ENCODE results near the gene MCRIP1. TPM values are rescaled to one million over a fixed set of nuclear protein-coding genes. Genes with fewer than 3 reads are reported as not detected.

MCRIP1 gene
- total and polyA plus RNA-seq, 2 donors (not counting 1 experiment from before 2014, with no cell fraction given): 69.7 to 84.0 TPM

GRCh38 chr17:81804559-81805399 lies 28.3 kb downstream of the MCRIP1 start:
- ATAC-seq (ENCODE audit: low read depth) (no peak), DNase-seq (no peak)
- intact Hi-C loops (cut with micrococcal nuclease): no loop called here
- H3K27me3 Mint-ChIP-seq: peaks cover 40% of the 10 kb centered on the region
- 9% methylated on average over 64 of the region's 65 CpGs for WGBS (ENCODE audit: insufficient coverage)
- H2AFZ ChIP-seq (ENCODE audit: insufficient read depth, low read depth, low read length, poor library complexity, severe bottlenecking): no peak overlapping the region
- H3K4me3 Mint-ChIP-seq: no peak overlapping the region
- no peak overlapping the region for H3K27ac ChIP-seq (ENCODE audit: low read length in 2 of 2)
- H4K20me1 ChIP-seq (ENCODE audit: control insufficient read depth, insufficient read depth, low read length, poor library complexity, severe bottlenecking): no peaks in the 10 kb centered on the region
- no peak overlapping the region for H3K4me3 ChIP-seq (ENCODE audit: control extremely low read depth in 1 of 5, extremely low read depth in 1 of 5, insufficient read depth in 1 of 5, low read depth in 2 of 5, low read length in 4 of 5)
- no peak overlapping the region for H3K27ac Mint-ChIP-seq
- H3K4me1 Mint-ChIP-seq: peaks cover 5% of the 10 kb centered on the region
- no peak overlapping the region for H3K9ac ChIP-seq (ENCODE audit: low read length)
- no peaks in the 10 kb centered on the region for H3K79me2 ChIP-seq (ENCODE audit: control insufficient read depth, insufficient read depth, low read length)
- peaks cover 0 to 17% (median 0%) of the 10 kb centered on the region in 3 donors for H3K9me3 ChIP-seq (ENCODE audit: control extremely low read depth in 1 of 3, control insufficient read depth in 2 of 3, insufficient read depth in 1 of 3, low read length in 2 of 3)
- ChIA-PET CTCF (no interaction called here), POLR2A (no interaction called here)
- TF ChIP-seq CTCF (IDR thresholded peaks at IDR 0.05): no peak
- TF ChIP-seq EZH2 (IDR thresholded peaks at IDR 0.05; ENCODE audit: borderline replicate concordance, insufficient read depth, low read depth, low read length, poor library complexity, severe bottlenecking): peak; percentile 31
- peak overlapping the region; percentile 25 for H3K4me2 ChIP-seq (replicated peaks; ENCODE audit: low read depth, low read length, poor library complexity, severe bottlenecking)
- H3K27me3 ChIP-seq (replicated peaks in 1 of 4; ENCODE audit: control extremely low read depth in 1 of 4, control insufficient read depth in 3 of 4, insufficient read depth in 4 of 4, low read length in 3 of 4): peaks cover 0 to 57% (median 13%) of the 10 kb centered on the region in 4 experiments
- H3K9me3 Mint-ChIP-seq (ENCODE audit: insufficient read depth): no peaks in the 10 kb centered on the region
- H3K36me3 ChIP-seq (replicated peaks in 1 of 2; ENCODE audit: control extremely low read depth in 1 of 2, control insufficient read depth in 1 of 2, extremely low read depth in 1 of 2, insufficient read depth in 2 of 2, low read length in 1 of 2): no peaks in the 10 kb centered on the region
- peaks cover 0 to 4% of the 10 kb centered on the region in 2 donors for H3K4me1 ChIP-seq (ENCODE audit: control insufficient read depth in 2 of 2, insufficient read depth in 2 of 2, low read length in 2 of 2)

Data from B cell (primary cell).